Activated naive CD8-positive, alpha-beta T cell treated with anti-CD3 and anti-CD28 coated beads for 36 hours (primary cell): ENCODE results near the gene PRKAR1A. TPM values are rescaled to one million over a fixed set of nuclear protein-coding genes. Genes with fewer than 3 reads are reported as not detected.
"Not testable (repeated sequence)": the region's sequence is repeated elsewhere in the genome, so short reads cannot be mapped to it uniquely, and the experiment has no call there.

ENCODE experiments used
- DNase-seq: peaks from one replicate; pipeline ENCODE4 v3.0.0; 2021
- H3K27ac Mint-ChIP-seq: one replicate; pipeline ENCODE4 v1.8.0; 2022; ENCODE audit warnings: mild to moderate bottlenecking, moderate library complexity, mixed read lengths
- H3K27me3 Mint-ChIP-seq: one replicate; pipeline ENCODE4 v1.8.0; 2022; ENCODE audit warnings: mild to moderate bottlenecking, mixed read lengths
- H3K36me3 Mint-ChIP-seq: one replicate; pipeline ENCODE4 v1.8.0; 2021; ENCODE audit warnings: mild to moderate bottlenecking, mixed read lengths
- H3K4me1 Mint-ChIP-seq: one replicate; pipeline ENCODE4 v1.8.0; 2021; ENCODE audit warnings: mixed read lengths
- H3K4me3 Mint-ChIP-seq: one replicate; pipeline ENCODE4 v1.8.0; 2022; ENCODE audit warnings: mild to moderate bottlenecking, moderate library complexity, mixed read lengths
- H3K9me3 Mint-ChIP-seq: one replicate; pipeline ENCODE4 v1.8.0; 2022; ENCODE audit warnings: mixed read lengths
- total RNA-seq, 2 experiments: library from RNA; stranded (reverse); gene quantifications; one replicate each; pipeline ENCODE4 v1.2.3, GENCODE V29; 2021

The PRKAR1A gene
- total RNA-seq, 2 experiments from 2014 or later, result 152 to 156 TPM

DNA sequence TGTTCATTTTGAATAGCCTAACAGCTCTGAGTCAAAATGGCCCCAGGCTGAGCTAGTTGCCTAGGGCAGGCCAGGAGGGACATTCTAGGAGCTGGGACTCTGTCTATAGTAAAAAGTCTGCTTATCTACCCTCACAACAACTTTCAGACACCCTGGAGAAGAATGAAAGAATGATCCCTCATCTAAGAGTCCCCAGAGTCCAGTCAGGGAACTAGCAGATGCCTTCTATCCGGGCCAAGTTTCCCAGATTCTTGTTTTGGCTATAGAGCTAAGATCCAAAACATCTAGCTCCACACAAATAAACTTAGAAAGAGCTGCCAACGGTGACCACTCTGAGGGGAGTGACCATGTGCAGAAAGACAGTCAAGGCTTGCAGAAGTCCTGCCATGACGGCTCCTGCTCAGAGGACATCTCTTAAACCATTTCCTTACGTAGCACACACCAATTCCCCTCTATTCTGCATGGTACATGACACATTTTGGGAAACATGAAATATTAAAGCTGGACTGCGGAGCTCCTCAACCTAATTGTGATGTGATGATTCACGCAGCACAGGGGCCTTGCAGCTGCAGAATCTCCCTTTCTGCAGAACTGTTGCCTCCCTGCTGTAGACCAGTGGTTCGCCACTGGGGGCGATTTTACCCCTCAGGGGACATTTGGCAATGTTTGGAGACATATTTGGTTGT, 64.7 kb downstream of the PRKAR1A start:
- Mint-ChIP-seq H3K4me3 (no peak overlapping the region), H3K27me3 (peaks cover 2% of the 10 kb centered on the region), H3K4me1 (no peaks in the 10 kb centered on the region), H3K36me3 (no peaks in the 10 kb centered on the region), H3K9me3 (no peaks in the 10 kb centered on the region), H3K27ac (no peak overlapping the region)
- DNase-seq, result no peak

DNA sequence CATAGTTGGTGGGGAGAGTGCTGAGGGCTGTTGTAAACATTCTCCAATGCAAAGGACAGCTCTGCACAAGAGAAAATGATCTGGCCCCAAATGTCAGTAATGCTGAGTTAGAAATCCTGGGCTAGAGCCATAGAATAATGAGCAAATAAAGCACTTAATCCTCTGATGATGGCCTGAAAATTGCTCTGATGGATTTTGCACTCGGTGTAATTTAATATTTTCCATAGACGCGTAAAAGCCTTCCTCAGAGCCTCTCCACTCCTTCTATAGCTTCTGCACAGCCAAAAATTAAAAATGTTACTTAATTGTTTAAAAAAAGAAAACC, 65.2 kb downstream of the PRKAR1A start:
- no peaks in the 10 kb centered on the region for H3K36me3 Mint-ChIP-seq
- no peaks in the 10 kb centered on the region for H3K4me1 Mint-ChIP-seq
- H3K9me3 Mint-ChIP-seq, result no peaks in the 10 kb centered on the region
- no peak for DNase-seq
- H3K4me3 Mint-ChIP-seq, result no peak overlapping the region
- H3K27ac Mint-ChIP-seq, result no peak overlapping the region
- H3K27me3 Mint-ChIP-seq, result peaks cover 4% of the 10 kb centered on the region

DNA sequence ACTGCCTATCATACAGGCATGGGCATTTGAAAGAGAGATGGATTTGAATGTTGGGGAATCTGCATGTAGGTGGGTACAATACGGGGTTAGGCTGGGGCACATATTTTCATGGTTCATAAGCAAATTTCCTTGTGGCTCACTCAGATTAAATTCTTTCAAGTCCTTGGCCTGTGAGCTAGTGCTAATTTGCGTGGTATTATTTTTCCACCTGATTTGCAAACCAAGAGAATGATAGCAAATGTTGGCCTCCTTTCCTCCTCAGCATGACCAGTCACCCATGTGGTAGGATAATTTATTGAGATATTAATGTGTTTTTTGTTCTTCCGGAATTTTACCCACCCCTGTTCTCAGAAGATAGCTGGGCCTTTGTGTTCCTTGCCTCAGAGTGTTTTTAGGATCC, 66.0 kb downstream of the PRKAR1A start:
- H3K9me3 Mint-ChIP-seq, result no peaks in the 10 kb centered on the region
- H3K27me3 Mint-ChIP-seq, result peaks cover 4% of the 10 kb centered on the region
- H3K4me3 Mint-ChIP-seq, result no peak overlapping the region
- no peak overlapping the region for H3K27ac Mint-ChIP-seq
- no peak for DNase-seq
- no peaks in the 10 kb centered on the region for H3K36me3 Mint-ChIP-seq
- H3K4me1 Mint-ChIP-seq, result no peaks in the 10 kb centered on the region

DNA sequence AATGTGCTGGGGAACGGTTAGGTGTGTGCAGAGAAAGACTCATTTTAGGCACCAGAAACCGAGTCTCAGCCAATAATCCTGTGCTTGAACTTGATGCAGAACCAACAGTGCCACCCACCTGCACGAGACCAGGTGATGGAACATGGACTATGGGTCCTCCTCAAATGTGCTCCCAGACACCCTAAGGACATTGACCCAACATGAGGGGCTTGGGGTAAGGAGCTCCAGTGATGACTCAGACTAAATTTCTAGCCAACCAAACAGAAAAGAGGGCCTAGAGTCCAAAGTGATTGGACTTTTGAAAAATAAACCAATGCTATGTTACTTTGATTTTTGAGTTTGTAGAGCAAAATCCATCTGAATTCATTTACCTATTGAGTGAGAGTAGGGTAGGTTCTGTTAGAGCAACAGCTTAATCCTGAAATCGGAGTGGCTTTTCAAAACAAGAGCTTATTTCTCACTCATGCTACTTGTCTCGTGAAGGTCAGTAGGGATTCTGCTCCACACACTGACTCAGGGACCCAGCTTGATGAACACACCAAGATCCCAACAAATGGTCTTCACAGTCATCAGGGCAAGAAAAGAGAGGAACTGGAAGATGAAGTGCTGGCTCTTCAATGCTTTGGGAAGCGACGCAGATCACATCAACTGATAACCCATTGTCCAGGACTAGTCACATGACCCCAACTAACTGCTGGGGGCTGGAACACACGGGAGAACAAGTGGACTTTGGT, 67.1 kb downstream of the PRKAR1A start:
- H3K27ac Mint-ChIP-seq, result no peak overlapping the region
- no peak overlapping the region for H3K4me3 Mint-ChIP-seq
- no peaks in the 10 kb centered on the region for H3K4me1 Mint-ChIP-seq
- peaks cover 4% of the 10 kb centered on the region for H3K27me3 Mint-ChIP-seq
- no peaks in the 10 kb centered on the region for H3K36me3 Mint-ChIP-seq
- no peaks in the 10 kb centered on the region for H3K9me3 Mint-ChIP-seq
- DNase-seq, result no peak

DNA sequence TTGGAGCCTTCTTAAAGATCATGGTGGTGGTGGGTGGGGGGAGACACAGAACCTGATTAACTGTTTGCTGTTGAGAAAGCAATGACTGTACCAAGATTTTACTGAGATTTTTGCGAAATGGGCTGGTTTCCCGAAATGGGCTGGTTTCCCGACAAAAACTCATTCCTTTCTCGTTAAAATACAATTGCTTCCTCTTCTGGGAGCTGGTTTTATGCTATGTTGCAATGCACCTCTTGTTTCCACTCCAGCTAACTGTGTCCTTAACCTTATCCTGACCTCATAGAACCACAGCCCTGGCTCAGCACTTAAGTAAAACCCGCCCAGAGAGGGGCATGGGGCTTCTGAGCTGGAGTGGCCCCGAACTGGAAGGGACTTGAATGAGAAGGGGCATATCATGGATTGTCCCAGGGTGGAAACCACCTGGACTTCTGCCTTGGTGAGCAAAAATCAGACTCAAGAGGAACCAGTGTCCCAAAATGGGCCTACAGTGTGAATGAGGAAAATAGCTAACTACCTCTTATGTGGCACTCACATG, 68.1 kb downstream of the PRKAR1A start:
- Mint-ChIP-seq H3K36me3 (no peaks in the 10 kb centered on the region), H3K27me3 (peaks cover 4% of the 10 kb centered on the region), H3K4me1 (no peaks in the 10 kb centered on the region), H3K9me3 (no peaks in the 10 kb centered on the region), H3K4me3 (no peak overlapping the region), H3K27ac (no peak overlapping the region)
- DNase-seq, result no peak

DNA sequence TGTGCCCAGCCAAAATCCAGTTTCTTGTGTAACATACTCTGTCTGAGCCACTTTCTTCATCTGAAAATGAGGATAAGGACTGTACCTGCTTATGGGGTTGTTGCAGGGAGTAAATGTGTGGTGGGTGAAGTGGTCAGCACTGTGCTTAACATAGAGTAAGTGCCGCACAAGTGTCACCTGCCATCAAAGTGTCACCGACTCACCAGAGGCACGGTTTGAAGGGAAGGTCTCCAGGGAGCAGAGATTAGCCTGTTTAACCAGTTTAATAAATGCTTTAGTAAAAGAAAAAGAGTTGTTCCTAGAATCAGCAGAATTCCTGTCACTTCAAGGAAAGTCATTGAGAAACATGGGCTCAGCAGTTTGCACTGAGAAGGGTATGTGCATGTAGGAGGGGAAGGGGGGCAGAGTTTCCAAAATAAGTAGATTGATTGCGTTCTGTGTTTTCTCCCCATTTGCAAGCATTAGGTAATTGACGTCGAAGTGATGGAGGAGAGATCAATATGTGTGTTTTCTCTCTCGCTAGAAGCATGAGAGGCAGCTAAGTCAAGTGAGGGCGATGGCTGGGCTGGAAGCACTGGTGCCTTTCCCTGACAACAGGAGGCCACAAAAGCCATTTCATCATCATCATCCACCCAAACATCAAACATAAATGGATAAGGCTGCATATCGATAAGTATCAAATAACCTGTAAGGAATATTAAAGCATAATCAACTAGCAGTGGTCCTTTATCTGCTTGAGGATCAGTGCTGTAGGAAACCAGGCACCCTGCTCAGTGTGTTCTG, 69.8 kb downstream of the PRKAR1A start:
- H3K4me1 Mint-ChIP-seq, result no peaks in the 10 kb centered on the region
- no peaks in the 10 kb centered on the region for H3K36me3 Mint-ChIP-seq
- DNase-seq, result no peak
- no peak overlapping the region for H3K4me3 Mint-ChIP-seq
- H3K9me3 Mint-ChIP-seq, result no peaks in the 10 kb centered on the region
- H3K27ac Mint-ChIP-seq, result no peak overlapping the region
- peaks cover 4% of the 10 kb centered on the region for H3K27me3 Mint-ChIP-seq

DNA sequence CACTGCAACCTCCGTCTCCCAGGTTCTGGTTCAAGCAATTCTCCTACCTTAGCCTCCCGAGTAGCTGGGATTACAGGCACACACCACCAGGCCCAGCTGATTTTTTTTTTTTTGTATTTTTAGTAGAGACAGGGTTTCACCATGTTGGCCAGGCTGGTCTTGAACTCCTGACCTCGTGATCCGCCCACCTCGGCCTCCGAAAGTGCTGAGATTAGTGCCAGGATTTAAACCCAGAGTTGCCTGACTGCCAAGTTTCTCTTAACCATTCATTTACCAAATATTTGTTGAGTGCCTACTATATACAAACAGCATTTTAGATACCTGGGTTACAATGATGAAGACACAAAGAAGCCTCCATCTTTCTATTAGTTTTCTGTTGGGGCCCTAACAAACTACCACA, 70.6 kb downstream of the PRKAR1A start:
- H3K9me3 Mint-ChIP-seq, H3K4me1 Mint-ChIP-seq, DNase-seq, H3K27me3 Mint-ChIP-seq, H3K4me3 Mint-ChIP-seq, H3K27ac Mint-ChIP-seq, H3K36me3 Mint-ChIP-seq: not testable (repeated sequence)

DNA sequence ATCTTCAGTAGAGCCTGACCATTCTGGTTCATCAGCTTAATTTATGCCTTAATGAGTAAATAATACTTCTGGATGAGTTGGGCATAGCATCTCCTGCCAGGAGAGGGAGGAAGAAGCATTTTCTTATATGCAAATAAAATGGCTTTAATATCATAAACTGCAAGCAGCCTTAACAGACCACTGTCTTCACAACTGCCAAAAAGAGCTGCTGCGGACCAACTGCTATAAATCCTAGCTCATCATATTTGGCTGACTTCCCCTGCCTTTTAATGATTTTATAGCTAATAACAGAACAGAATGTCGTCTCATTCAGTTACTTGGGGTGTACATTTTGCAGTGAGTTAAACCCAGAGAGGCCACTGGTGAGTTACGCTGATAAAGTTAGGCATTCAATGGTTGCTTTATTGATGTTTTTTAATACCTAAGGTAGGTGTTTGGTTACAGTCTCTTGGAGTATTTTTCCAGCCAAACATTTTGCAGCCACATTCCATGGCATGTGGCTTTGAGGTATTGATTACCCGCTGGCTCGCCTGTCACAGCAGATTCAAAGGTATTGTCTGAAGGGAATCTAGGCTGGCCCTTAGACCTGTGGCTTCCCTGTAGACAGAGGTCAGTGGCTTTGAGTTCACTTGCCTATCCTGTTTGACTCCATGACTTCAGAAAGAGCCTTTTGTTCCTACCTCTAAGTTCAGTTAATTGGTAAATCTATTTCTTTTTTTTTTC, 72.5 kb downstream of the PRKAR1A start:
- Mint-ChIP-seq H3K9me3 (peaks cover 2% of the 10 kb centered on the region), H3K27ac (no peak overlapping the region), H3K4me1 (no peaks in the 10 kb centered on the region), H3K27me3 (peaks cover 4% of the 10 kb centered on the region), H3K4me3 (no peak overlapping the region), H3K36me3 (no peaks in the 10 kb centered on the region)
- no peak for DNase-seq

DNA sequence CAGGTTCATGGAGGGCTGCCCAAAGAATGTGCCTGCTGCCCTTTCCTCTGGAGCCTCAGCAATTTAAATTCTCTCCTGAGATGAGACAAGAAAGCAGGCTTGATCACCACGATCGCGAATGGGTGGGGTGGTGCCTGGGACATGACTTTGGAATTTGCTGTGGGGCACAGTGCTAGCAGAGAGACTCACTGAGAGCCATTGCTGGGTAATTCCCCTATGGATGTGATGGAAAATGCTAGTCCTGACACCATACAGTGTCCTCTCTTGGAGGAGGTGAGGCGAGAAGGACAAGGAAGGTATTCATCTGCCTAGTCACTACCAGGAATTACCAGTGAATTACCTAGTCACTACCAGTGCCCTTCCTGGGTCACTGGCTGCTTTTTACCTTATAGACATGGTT, 73.4 kb downstream of the PRKAR1A start:
- H3K27me3 Mint-ChIP-seq, result peaks cover 4% of the 10 kb centered on the region
- no peak overlapping the region for H3K4me3 Mint-ChIP-seq
- no peaks in the 10 kb centered on the region for H3K4me1 Mint-ChIP-seq

DNA sequence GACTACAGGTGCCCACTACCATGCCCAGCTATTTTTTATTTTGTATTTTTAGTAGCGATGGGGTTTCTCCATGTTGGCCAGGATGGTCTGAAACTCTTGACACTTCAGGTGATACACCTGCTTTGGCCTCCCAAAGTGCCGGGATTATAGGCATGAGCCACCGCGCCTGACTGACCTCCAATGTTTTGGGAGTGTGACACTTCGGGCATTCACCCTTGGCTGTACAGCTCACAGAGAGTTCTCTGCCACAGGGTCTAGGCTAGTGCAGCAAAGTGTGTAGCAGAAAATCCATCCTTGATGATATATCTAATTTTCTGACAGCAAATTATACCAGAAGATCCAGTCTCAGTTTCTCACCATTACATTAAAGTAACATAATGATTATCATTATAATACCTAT, 74.8 kb downstream of the PRKAR1A start:
- DNase-seq, result no peak
- Mint-ChIP-seq H3K27me3 (peaks cover 15% of the 10 kb centered on the region), H3K27ac (no peak overlapping the region), H3K4me3 (no peak overlapping the region), H3K4me1 (no peaks in the 10 kb centered on the region), H3K36me3 (no peaks in the 10 kb centered on the region), H3K9me3 (peaks cover 2% of the 10 kb centered on the region)

More for the DNA sequence above, 73.4 kb downstream of the PRKAR1A start:
- no peaks in the 10 kb centered on the region for H3K36me3 Mint-ChIP-seq
- DNase-seq, result no peak
- H3K9me3 Mint-ChIP-seq, result peaks cover 2% of the 10 kb centered on the region
- H3K27ac Mint-ChIP-seq, result no peak overlapping the region

DNA sequence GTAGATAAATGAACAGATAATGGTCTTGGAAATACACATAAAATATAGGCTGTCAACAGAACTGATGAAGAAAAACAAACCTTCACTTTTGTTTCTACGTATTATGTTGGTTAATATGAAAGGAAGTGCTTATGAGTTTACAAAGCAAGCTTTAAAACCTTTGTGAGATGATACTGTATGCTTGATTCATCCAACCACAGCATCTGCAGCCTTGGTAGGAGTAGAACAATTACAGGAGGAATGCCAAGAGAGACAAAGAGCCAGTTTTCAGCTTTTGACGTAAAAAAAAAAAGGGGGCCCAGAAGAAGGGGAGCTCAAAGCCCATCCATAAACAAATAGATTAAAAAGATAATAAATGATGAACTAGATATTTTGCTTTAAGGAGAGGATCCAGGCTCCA, 75.6 kb downstream of the PRKAR1A start:
- Mint-ChIP-seq H3K9me3 (peaks cover 2% of the 10 kb centered on the region), H3K27ac (no peak overlapping the region), H3K27me3 (peaks cover 14% of the 10 kb centered on the region), H3K4me3 (no peak overlapping the region), H3K4me1 (no peaks in the 10 kb centered on the region), H3K36me3 (no peaks in the 10 kb centered on the region)
- DNase-seq, result no peak

DNA sequence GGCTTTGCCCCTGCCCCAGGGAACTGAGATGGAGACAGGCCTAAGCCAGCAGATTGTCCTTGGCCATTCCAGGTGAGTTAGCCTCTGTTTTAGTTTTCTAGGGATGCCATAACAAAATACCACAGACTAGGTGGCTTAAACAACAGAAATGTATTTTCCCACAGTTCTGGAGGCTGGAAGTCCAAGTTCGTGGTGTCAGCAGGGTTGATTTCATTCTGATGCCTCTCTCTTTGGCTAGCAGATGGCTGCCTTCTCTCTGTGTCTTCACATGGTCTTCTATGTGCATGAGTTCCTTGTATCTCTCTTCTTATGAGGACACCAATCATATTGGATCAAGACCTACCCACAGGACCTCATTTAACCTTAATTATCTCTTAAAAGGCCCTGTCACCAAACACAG, 76.1 kb downstream of the PRKAR1A start:
- no peak overlapping the region for H3K4me3 Mint-ChIP-seq
- H3K27ac Mint-ChIP-seq, result no peak overlapping the region
- H3K9me3 Mint-ChIP-seq, result peaks cover 2% of the 10 kb centered on the region
- H3K27me3 Mint-ChIP-seq, result peaks cover 16% of the 10 kb centered on the region
- DNase-seq, result no peak
- H3K36me3 Mint-ChIP-seq, result no peaks in the 10 kb centered on the region
- H3K4me1 Mint-ChIP-seq, result no peaks in the 10 kb centered on the region

DNA sequence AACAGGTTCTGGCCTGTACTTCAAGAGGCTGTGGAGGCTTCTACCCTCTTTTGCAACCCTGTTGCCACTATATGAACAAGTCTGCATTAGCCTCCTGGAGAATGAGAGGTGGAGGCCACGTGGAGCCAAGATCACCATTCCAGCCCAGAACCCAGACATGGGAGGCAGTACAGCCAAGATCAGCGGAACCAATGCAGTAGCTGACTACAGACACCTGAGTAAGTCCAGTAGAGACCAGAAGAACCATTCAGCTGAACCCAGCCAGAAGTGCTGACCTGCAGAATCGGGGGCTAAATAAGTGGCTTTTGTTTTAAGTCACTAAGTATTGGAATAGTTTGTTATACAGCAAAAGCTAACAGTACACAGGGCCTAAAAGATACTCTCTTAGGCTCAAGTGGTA, 76.9 kb downstream of the PRKAR1A start:
- Mint-ChIP-seq H3K9me3 (peaks cover 2% of the 10 kb centered on the region), H3K27me3 (peaks cover 23% of the 10 kb centered on the region), H3K4me3 (no peak overlapping the region), H3K36me3 (no peaks in the 10 kb centered on the region), H3K4me1 (no peaks in the 10 kb centered on the region), H3K27ac (no peak overlapping the region)
- DNase-seq, result no peak

DNA sequence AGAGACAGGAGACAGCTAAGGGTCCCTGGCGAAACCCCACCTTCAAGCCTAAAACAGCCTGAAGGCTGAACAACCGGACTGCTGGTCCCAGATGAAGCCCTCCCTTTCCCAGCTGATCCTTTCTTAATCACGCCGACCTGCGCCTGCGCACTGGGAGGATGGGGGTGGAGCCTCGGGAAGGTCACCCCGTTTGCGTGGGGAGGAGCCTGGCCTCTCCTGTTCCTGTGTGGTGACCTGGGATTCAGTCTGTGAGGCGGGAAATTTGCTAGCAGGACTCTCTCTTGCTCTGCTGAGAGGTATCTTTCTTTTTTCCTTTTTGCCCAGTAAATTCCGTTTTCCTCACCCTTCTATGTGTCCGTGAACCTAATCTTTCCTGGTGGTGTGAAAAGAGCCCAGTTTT, 79.4 kb downstream of the PRKAR1A start:
- Mint-ChIP-seq H3K4me3 (no peak overlapping the region), H3K36me3 (no peaks in the 10 kb centered on the region), H3K27ac (no peak overlapping the region), H3K9me3 (peaks cover 2% of the 10 kb centered on the region), H3K27me3 (peaks cover 46% of the 10 kb centered on the region), H3K4me1 (peaks cover 12% of the 10 kb centered on the region)
- no peak for DNase-seq

DNA sequence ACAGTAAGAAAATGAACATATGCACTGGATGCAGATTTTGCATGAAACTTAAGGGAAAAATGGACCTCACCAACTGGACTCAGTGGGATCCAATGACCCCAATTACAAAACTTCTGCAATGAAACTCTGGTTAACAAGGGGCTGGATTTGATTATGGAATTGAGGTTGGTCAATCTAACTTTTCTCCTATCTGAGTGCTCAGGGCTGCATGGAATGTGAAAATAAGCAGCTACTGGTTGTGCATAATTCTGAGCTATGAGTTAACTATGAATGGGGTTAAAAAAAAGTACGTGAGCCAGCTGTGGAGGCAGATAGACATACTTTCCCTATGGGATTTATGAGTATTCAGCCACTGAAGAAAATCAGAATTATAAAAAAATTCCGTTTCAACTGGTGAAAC, 79.8 kb downstream of the PRKAR1A start:
- Mint-ChIP-seq H3K4me3 (no peak overlapping the region), H3K27ac (no peak overlapping the region), H3K4me1 (peaks cover 12% of the 10 kb centered on the region), H3K36me3 (no peaks in the 10 kb centered on the region), H3K9me3 (peaks cover 2% of the 10 kb centered on the region), H3K27me3 (peaks cover 51% of the 10 kb centered on the region)
- no peak for DNase-seq
